K562 (cell line): Measurements from ENCODE around the gene RNF115. TPM values are rescaled to one million over a fixed set of nuclear protein-coding genes. Genes with fewer than 3 reads are reported as not detected.

Source experiments
- ATAC-seq: fragments of 200-7000 bp; cut with Tn5 transposase; 3 replicates; pipeline ENCODE4 v1.9.1; 2020; ENCODE audit warnings: moderate library complexity
- BruUV-seq: library from RNA; stranded (reverse); fragments of 400-500 nt; replicated peaks from 2 replicates; lab custom pipeline; 2021; lab: Mats Ljungman, UMichigan
- CTCF ChIA-PET: fragments of 300-600 bp; formaldehyde crosslinking; extraction: SDS; loops from one replicate; lab custom pipeline; 2021; ENCODE audit warnings: low intra/inter-chr PET ratio; lab: Yijun Ruan, JAX
- POLR2A ChIA-PET: fragments of 300-600, 350-650 bp; sonication (Branson Sonifier 250); formaldehyde crosslinking; extraction: SDS; loops from one replicate; lab custom pipeline; 2021; ENCODE audit warnings: antibody characterized with exemption, inconsistent platforms; lab: Yijun Ruan, JAX
- DNase-seq, 4 experiments: peaks; one replicate each; pipeline versions ENCODE4 v3.0.0 to v3.0.0-alpha.2; 2011 to 2018; ENCODE audit warnings: low spot score in 3 of 4, mixed read lengths in 3 of 4; ENCODE audit errors: extremely low read depth in 1 of 4
- FAIRE-seq: peaks from 2 replicates; lab custom pipeline; 2011; peaks lifted over from hg19 to GRCh38; lab: Jason Lieb, UNC
- H2AFZ ChIP-seq: 2 replicates; pipeline ENCODE4 v1.6.0; 2011; ENCODE audit warnings: low read depth, low read length, control low read depth, inconsistent platforms
- H3K27ac ChIP-seq: fragments of 200-600 bp; 3 replicates; pipeline ENCODE4 v1.8.0; 2011; ENCODE audit warnings: low read depth, mild to moderate bottlenecking, control low read depth, inconsistent platforms, low read length, moderate library complexity, mixed read lengths; ENCODE audit errors: extremely low read depth
- H3K27me3 ChIP-seq, 2 experiments: fragments of 300-600 bp in 1 of 2; 2 replicates in 1 of 2; 3 replicates in 1 of 2; pipeline versions ENCODE4 v1.6.0 to v1.8.0; 2011; ENCODE audit warnings: inconsistent platforms in 2 of 2, low read length in 2 of 2, mild to moderate bottlenecking in 1 of 2, mixed read lengths in 1 of 2, moderate library complexity in 1 of 2; ENCODE audit not compliant: control insufficient read depth in 2 of 2, insufficient read depth in 2 of 2
- H3K36me3 ChIP-seq: fragments of 300-600 bp; 3 replicates; pipeline ENCODE4 v1.8.0; 2011; ENCODE audit warnings: mild to moderate bottlenecking, low read length, inconsistent platforms; ENCODE audit not compliant: control insufficient read depth, insufficient read depth
- H3K4me1 ChIP-seq, 2 experiments: fragments of 200-600 bp in 1 of 2; replicated peaks in 1 of 2; 2 replicates in 1 of 2; 3 replicates in 1 of 2; pipeline versions ENCODE4 v1.5.1 to v1.8.0; 2011; ENCODE audit warnings: inconsistent platforms in 2 of 2, low read length in 2 of 2, mild to moderate bottlenecking in 1 of 2, mixed read lengths in 1 of 2, moderate library complexity in 1 of 2; ENCODE audit not compliant: control insufficient read depth in 2 of 2, insufficient read depth in 2 of 2
- H3K4me2 ChIP-seq: 2 replicates; pipeline ENCODE4 v1.6.1; 2011; ENCODE audit warnings: low read length, control low read depth, inconsistent platforms, mixed read lengths; ENCODE audit not compliant: insufficient read depth
- H3K4me3 ChIP-seq: fragments of 200-600 bp; sonication (generic), shearing (Covaris generic); 2 replicates; pipeline ENCODE4 v1.5.1; 2016; ENCODE audit warnings: control low read depth, inconsistent platforms
- H3K79me2 ChIP-seq: fragments of 200-600 bp; 3 replicates; pipeline ENCODE4 v1.8.0; 2011; ENCODE audit warnings: low read length, inconsistent platforms; ENCODE audit not compliant: control insufficient read depth, insufficient read depth
- H3K9ac ChIP-seq, 2 experiments: 2 replicates each; pipeline versions ENCODE4 v1.6.0 to v1.6.1; 2011; ENCODE audit warnings: low read depth in 2 of 2, low read length in 2 of 2, control low read depth in 1 of 2, inconsistent platforms in 1 of 2, mild to moderate bottlenecking in 1 of 2, mixed read lengths in 1 of 2; ENCODE audit not compliant: insufficient read depth in 1 of 2
- H3K9me1 ChIP-seq: one replicate; pipeline ENCODE4 v1.6.0; 2011; ENCODE audit warnings: inconsistent platforms, mild to moderate bottlenecking, low read length, moderate library complexity; ENCODE audit not compliant: control insufficient read depth, insufficient read depth
- H3K9me3 ChIP-seq: replicated peaks from 2 replicates; pipeline ENCODE4 v1.5.1; 2011; ENCODE audit warnings: low read depth, low read length, inconsistent platforms; ENCODE audit not compliant: control insufficient read depth, insufficient read depth
- H4K20me1 ChIP-seq: replicated peaks from 2 replicates; pipeline ENCODE4 v1.6.1; 2011; ENCODE audit warnings: low read length, inconsistent platforms, mixed read lengths; ENCODE audit not compliant: control insufficient read depth, insufficient read depth
- ARHGAP35 ChIP-seq: fragments of 450-650 bp; IDR thresholded peaks from 2 replicates; pipeline ENCODE4 v1.6.1; 2018; ENCODE audit not compliant: partially characterized antibody
- CLOCK ChIP-seq: fragments of 250-450 bp; sonication (Bioruptor Pico); IDR thresholded peaks from 2 replicates; pipeline ENCODE4 v1.4.0; 2020; ENCODE audit warnings: mild to moderate bottlenecking, moderate library complexity, borderline replicate concordance
- DDX20 ChIP-seq: fragments of 450-650 bp; IDR thresholded peaks from 2 replicates; pipeline ENCODE4 v1.6.1; 2016; ENCODE audit warnings: missing genetic modification characterization, low read depth, mild to moderate bottlenecking, missing compliant biosample characterization, moderate library complexity
- DPF2 ChIP-seq: fragments of 450-650 bp; IDR thresholded peaks from 2 replicates; pipeline ENCODE4 v1.6.1; 2016
- KAT8 ChIP-seq: fragments of 450-650 bp; IDR thresholded peaks from 2 replicates; pipeline ENCODE4 v1.6.1; 2016; ENCODE audit warnings: low read depth, mild to moderate bottlenecking
- KLF1 ChIP-seq: fragments of 450-650 bp; IDR thresholded peaks from 2 replicates; pipeline ENCODE4 v1.6.1; 2016; ENCODE audit warnings: missing genetic modification characterization, missing compliant biosample characterization
- MTA2 ChIP-seq: fragments of 450-650 bp; IDR thresholded peaks from 2 replicates; pipeline ENCODE4 v1.6.1; 2016; ENCODE audit warnings: low read depth
- NFXL1 ChIP-seq: fragments of 450-650 bp; formaldehyde crosslinking; IDR thresholded peaks from 2 replicates; pipeline ENCODE4 v1.4.0; 2021; ENCODE audit warnings: mild to moderate bottlenecking
- PTTG1 ChIP-seq: fragments of 450-650 bp; IDR thresholded peaks from 2 replicates; pipeline ENCODE4 v1.6.1; 2016; ENCODE audit warnings: low read depth, mild to moderate bottlenecking, missing genetic modification characterization, missing compliant biosample characterization
- ZBTB34 ChIP-seq: fragments of 250-450 bp; sonication (Bioruptor Pico); IDR thresholded peaks from 2 replicates; pipeline ENCODE4 v1.8.0; 2021; ENCODE audit warnings: mild to moderate bottlenecking, moderate library complexity
- ZNF134 ChIP-seq: fragments of 250-450 bp; sonication (Bioruptor Pico); conservative IDR thresholded peaks from 2 replicates; pipeline ENCODE4 v1.4.0; 2020
- ZNF232 ChIP-seq: sonication (generic); formaldehyde crosslinking; IDR thresholded peaks from 2 replicates; pipeline ENCODE4 v1.8.0; 2022; ENCODE audit warnings: mild to moderate bottlenecking, missing genetic modification reagents
- ZNF740 ChIP-seq, 3 experiments: fragments of 200-800 bp in 1 of 3; sonication (Bioruptor generic) in 1 of 3; sonication (generic) in 1 of 3; formaldehyde crosslinking in 1 of 3; IDR thresholded peaks; 2 replicates each; pipeline versions ENCODE4 v1.6.1 to v1.8.0; 2016 to 2022; ENCODE audit warnings: mild to moderate bottlenecking in 2 of 3, missing compliant biosample characterization in 2 of 3, missing genetic modification characterization in 2 of 3, missing genetic modification reagents in 1 of 3
- WGBS: fragments of 100-300 bp; shearing (Covaris generic); methylation state at CpG from one replicate; pipeline ENCODE4 v1.1.6; 2016; ENCODE audit warnings: low coverage, mixed read lengths; ENCODE audit not compliant: insufficient coverage; ENCODE audit errors: missing lambda C conversion rate; 5-methylcytosine and 5-hydroxymethylcytosine counted together
- in situ Hi-C: fragments of 300-500 bp; cut with MboI; formaldehyde crosslinking; loops from 4 replicates; pipeline ENCODE4 v1.15.0; 2018; ENCODE audit warnings: inconsistent platforms, mixed read lengths
- intact Hi-C: fragments of 100-400 bp; cut with micrococcal nuclease; formaldehyde crosslinking; loops from 2 replicates; pipeline ENCODE4 v1.14.2; 2022
- polyA plus RNA-seq, 8 experiments: library from polyadenylated mRNA; depleted of rRNA in 4 of 8; stranded (reverse) in 5 of 8; unstranded in 3 of 8; fragments of >200 nt; fragmentation: Nextera tagmentation in 2 of 8; fragmentation: Illumina TruSeq in 1 of 8; extraction: Ambion mirVana in 2 of 8; extraction: Trizol in 1 of 8; gene quantifications; 2 replicates each; pipeline versions ENCODE4 v1.2.1 to v1.2.3, GENCODE V29; 2011 to 2014; ENCODE audit warnings: inconsistent platforms in 1 of 8, missing spikeins in 1 of 8
- total RNA-seq, 7 experiments: library from RNA; depleted of rRNA in 6 of 7; stranded (reverse); fragments of >200 nt in 6 of 7; fragmentation: Illumina TruSeq in 2 of 7; extraction: Trizol in 2 of 7; gene quantifications; 2 replicates each; pipeline versions ENCODE4 v1.2.1 to v1.2.3, GENCODE V29; 2011 to 2021; ENCODE audit warnings: low replicate concordance in 1 of 7
- TF ChIP-seq, protein P1 (sequence below): fragments of 450-650 bp; IDR thresholded peaks from 2 replicates; pipeline ENCODE4 v1.6.1; 2018; ENCODE audit not compliant: partially characterized antibody

The RNF115 gene
- total and polyA plus RNA-seq, 9 of the 15 experiments (the other 6 are each of a cell fraction or from before 2014, with no cell fraction given) = 1.9 to 14.3 (median 9.5) TPM

- BruUV-seq = no TSS peak
- WGBS = 67% methylated on average over 3 of the region's 3 CpGs
- TF ChIP-seq, protein P1, sequence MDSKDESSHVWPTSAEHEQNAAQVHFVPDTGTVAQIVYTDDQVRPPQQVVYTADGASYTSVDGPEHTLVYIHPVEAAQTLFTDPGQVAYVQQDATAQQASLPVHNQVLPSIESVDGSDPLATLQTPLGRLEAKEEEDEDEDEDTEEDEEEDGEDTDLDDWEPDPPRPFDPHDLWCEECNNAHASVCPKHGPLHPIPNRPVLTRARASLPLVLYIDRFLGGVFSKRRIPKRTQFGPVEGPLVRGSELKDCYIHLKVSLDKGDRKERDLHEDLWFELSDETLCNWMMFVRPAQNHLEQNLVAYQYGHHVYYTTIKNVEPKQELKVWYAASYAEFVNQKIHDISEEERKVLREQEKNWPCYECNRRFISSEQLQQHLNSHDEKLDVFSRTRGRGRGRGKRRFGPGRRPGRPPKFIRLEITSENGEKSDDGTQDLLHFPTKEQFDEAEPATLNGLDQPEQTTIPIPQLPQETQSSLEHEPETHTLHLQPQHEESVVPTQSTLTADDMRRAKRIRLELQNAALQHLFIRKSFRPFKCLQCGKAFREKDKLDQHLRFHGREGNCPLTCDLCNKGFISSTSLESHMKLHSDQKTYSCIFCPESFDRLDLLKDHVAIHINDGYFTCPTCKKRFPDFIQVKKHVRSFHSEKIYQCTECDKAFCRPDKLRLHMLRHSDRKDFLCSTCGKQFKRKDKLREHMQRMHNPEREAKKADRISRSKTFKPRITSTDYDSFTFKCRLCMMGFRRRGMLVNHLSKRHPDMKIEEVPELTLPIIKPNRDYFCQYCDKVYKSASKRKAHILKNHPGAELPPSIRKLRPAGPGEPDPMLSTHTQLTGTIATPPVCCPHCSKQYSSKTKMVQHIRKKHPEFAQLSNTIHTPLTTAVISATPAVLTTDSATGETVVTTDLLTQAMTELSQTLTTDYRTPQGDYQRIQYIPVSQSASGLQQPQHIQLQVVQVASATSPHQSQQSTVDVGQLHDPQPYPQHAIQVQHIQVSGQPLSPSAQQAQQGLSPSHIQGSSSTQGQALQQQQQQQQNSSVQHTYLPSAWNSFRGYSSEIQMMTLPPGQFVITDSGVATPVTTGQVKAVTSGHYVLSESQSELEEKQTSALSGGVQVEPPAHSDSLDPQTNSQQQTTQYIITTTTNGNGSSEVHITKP = no peak
- TF ChIP-seq KAT8 = no peak
- TF ChIP-seq DPF2 = no peak
- no peak for TF ChIP-seq ZNF134
- no peak for TF ChIP-seq ZBTB34 (CRISPR knock-in tag)
- TF ChIP-seq NFXL1 (CRISPR knock-in tag) = no peak
- TF ChIP-seq ZNF232 (CRISPR knock-in tag) = no peak
- TF ChIP-seq KLF1 (tag) = no peak
- TF ChIP-seq ARHGAP35 = no peak
- no peak for TF ChIP-seq MTA2
- TF ChIP-seq ZNF740 (CRISPR knock-in tag; IDR thresholded peaks at IDR 0.05) = no peak
- TF ChIP-seq ZNF740 (tag; IDR thresholded peaks at IDR 0.05) = no peak
- no peak for TF ChIP-seq PTTG1 (tag)
- no peak for TF ChIP-seq DDX20 (tag)
- TF ChIP-seq CLOCK (CRISPR knock-in tag) = no peak
Observed at GRCh38 chr1:145847827-145848226, 23.9 kb upstream of the RNF115 start.

More at GRCh38 chr1:145847827-145848226, 23.9 kb upstream of the RNF115 start:
- Histone ChIP-seq H3K9me3 (no peaks in the 10 kb centered on the region), H3K36me3 (peaks cover 44% of the 10 kb centered on the region), H3K27ac (no peak overlapping the region), H2AFZ (no peak overlapping the region), H3K4me1 (peaks cover 7 to 20% of the 10 kb centered on the region in 2 experiments; a peak in 4 of 5 replicates), H3K9me1 (no peaks in the 10 kb centered on the region), H3K4me2 (no peak overlapping the region), H3K4me3 (no peak overlapping the region), H3K79me2 (no peaks in the 10 kb centered on the region), H4K20me1 (no peaks in the 10 kb centered on the region), H3K27me3 (no peaks in the 10 kb centered on the region), H3K9ac (no peak overlapping the region)
- ATAC-seq (no peak), DNase-seq (no peak), FAIRE-seq (no peak)
- intact Hi-C loops (loop anchor here (5.0 kb wide), 1 partner anchor 64 kb away; the partner anchor contains the start of gene ITGA10), in situ Hi-C loops (loop anchor here (5.0 kb wide), 1 partner anchor 164 kb away; no protein-coding TSS in a partner anchor)
- CTCF ChIA-PET = no interaction called here
- POLR2A ChIA-PET = interaction anchor here (0.9 to 2.5 kb wide), 4 partner anchors 11 to 204 kb away, joined by 3 to 13 read pairs (median 4); partner anchors contain the start of genes LIX1L and PIAS3
